Adrenal gland (tissue), 5 donors: ENCODE data around the gene ABCF1.

Experiments used
- CTCF ChIP-seq, 6 experiments: fragments of 450-650 bp in 4 of 6; fragments of 200-600 bp in 2 of 6; sonication (generic) in 1 of 6; IDR thresholded peaks; 1 replicate in 5 of 6; 2 replicates in 1 of 6; pipeline versions ENCODE4 v1.5.1 to v1.8.0; 2016 to 2021; ENCODE audit warnings: antibody characterized with exemption in 6 of 6, mild to moderate bottlenecking in 2 of 6, moderate library complexity in 1 of 6
- POLR2A ChIP-seq, 2 donors: fragments of 450-650 bp; IDR thresholded peaks; one replicate each; pipeline ENCODE4 v1.6.1; 2017; ENCODE audit warnings: antibody characterized with exemption in 2 of 2, mild to moderate bottlenecking in 2 of 2, moderate library complexity in 1 of 2
- donor health status: DM: no; HTN: no; CAD: no.

GRCh38 chr6:30610065-30610464 is 38.8 kb downstream of the ABCF1 start:
- TF ChIP-seq CTCF (IDR thresholded peaks at IDR 0.05) (no peak), POLR2A (IDR thresholded peaks at IDR 0.05) (no peak)
